ENCODE measurements around the gene SELENOM. TPM values are rescaled to one million over a fixed set of nuclear protein-coding genes. Genes with fewer than 3 reads are reported as not detected.

Gene SELENOM
- total RNA-seq, 1 donor from 2014 or later: 2.8 TPM

DNA sequence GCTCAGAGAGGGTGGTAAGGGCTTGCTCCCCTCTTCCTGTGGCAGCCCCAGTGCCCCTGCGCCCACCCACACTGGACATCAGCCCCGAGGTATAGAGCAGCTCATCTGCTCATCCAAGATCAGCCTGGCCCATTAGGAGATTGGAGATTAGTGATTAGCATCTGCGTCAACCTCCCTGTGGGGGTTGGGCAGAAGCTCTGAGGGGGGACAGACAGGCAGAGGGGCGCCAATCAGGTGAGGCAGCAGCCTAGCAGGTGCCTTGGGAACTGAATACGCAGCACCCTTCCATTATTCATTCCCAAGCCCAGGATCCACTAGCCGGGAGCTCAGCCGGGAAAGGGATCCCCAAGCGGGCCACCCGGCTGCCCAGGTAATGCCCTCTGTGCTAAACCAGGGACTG is 15.2 kb downstream of the SELENOM start:
- intact Hi-C loops (cut with micrococcal nuclease): no loop called here

DNA sequence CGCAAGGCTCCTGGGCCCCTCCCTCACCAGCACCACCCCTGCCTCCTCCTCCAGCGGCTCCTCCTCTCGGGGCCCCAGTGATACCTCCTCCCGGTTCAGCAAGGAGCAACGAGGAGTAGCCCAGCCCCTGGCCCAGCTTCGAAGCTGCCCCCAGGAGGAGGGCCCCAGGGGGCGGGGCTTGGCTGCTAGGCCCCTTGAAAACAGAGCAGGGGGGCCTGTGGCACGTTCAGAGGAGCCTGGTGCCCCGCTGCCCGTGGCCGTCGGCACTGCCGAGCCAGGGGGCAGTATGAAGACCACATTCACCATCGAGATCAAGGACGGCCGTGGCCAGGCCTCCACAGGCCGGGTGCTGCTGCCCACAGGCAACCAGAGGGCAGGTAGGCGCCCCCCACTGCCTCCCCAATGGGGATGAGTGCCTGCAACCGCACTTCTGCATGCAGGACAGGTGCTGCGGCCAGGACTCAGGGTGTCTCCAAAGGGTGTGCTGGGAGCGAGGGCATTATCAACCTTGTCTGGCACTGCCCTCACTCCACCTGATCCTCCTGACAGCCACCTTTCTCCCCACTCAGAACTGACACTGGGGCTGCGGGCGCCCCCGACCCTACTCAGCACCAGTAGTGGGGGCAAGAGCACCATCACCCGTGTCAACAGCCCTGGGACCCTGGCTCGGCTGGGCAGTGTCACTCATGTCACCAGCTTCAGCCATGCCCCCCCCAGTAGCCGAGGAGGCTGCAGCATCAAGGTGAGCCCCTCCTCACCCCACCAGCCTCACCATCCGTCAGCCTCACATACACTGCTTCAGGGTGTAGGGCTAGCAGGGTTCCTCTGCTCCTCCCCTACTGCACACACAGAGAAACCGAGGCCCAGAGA is 16.0 kb downstream of the SELENOM start:
- intact Hi-C loops (cut with micrococcal nuclease): no loop called here

DNA sequence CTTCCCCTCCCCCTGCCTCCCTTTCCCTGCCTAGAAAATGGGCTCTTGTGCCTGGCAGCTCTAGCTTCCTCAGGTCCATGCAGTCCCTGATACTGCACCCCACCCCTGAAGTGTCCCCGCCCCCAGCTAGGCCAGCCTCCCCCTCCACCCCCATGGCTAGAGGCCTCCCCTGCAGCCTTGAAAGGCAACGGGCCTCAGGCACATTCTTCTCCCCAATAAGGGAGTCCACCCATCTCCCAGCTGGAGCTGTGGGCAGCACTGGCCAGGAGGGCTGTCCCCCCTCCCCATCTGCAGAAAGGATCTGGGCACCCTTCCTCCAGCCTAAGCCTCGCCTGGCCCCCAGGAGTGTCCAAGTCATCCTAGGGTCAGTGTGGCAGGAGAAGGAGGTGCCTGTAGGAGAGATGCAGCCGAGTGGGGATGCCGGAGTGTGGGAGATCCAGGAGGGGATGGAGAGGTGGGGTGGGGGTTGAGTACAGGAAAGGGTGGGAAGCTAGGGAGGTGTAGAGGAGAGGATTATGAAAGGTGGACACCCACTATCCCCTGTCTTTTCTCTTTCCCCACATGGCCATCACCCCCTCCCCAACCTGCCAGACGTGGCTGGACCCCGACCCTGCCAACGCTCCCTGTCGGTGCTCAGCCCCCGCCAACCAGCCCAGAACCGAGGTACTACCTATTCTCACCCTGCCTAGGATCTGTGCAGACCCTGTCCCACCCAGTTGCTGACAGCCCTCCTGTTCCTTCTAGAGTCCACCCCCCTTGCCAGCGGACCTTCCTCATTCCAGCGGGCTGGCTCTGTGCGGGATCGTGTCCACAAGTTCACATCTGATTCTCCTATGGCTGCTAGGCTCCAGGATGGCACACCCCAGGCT is 16.9 kb downstream of the SELENOM start:
- intact Hi-C loops (cut with micrococcal nuclease): no loop called here

DNA sequence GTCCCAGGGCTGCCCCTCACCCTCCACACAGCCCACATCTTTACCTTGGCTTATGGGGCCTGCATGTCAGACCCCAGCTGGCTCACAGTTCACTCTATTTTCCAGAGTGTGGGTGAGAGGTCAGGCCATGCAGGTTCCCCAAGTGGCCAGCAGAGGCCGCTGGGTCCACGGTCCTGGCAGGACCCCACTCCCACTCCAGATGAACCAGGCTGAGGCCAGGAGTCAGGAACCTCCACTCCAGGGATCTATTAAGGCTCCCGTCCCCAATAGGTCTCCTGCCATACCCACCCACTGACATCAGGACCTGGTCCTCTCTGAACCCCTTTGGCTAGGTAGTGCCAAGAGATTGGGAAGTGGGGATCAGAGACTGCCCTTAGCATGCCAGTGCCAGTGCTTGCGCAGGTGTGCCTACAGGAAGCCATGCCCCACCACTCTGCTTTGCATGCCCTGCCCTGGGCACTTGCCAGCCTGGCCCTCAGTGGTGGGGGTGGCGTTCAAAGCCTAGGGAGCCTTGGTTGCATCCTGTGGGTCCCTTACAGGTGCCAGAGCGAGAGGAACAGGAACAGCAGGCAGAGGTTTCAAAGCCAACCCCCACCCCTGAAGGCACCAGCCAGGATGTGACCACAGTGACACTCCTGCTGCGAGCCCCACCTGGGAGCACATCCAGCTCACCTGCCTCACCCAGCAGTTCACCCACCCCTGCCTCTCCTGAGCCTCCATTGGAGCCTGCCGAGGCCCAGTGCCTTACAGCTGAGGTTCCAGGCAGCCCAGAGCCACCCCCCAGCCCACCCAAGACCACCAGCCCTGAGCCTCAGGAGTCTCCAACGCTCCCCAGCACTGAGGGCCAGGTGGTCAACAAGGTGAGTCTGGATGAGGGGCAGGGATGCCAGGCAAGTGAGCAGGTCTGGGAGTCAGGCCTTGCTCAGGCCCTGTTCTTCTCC is 17.9 kb downstream of the SELENOM start:
- intact Hi-C loops (cut with micrococcal nuclease): loop anchor here (1.0 to 10.0 kb wide), 4 partner anchors 75 to 255 kb away; partner anchors contain the start of genes PATZ1, PIK3IP1 and RNF185

GRCh38 chr22:31088233-31088986 is 19.0 kb downstream of the SELENOM start:
- intact Hi-C loops (cut with micrococcal nuclease): loop anchor here (10.0 kb wide), 3 partner anchors 76 to 256 kb away; partner anchors contain the start of genes PATZ1, PIK3IP1 and RNF185

DNA sequence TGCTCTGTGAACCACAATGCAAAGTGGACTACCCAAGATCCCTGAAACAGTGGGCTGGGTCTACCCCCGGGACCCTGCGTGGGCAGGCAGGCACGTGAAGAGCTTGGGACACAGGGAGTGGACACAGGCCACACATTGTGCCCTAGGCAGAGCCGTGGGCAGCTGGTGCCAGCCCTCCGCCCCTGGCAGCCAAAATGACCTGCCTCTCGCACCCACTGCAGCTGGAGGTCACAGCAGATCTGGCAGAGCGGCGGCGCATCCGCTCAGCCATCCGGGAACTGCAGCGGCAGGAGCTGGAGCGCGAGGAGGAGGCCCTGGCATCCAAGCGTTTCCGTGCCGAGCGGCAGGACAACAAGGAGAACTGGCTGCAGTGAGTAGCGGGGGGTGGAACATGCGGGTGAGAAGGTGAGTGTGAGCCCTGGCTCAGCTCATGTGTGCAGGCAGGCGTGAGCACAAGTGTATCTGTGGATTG is 19.6 kb downstream of the SELENOM start:
- intact Hi-C loops (cut with micrococcal nuclease): loop anchor here (10.0 kb wide), 3 partner anchors 77 to 257 kb away; partner anchors contain the start of genes PATZ1, PIK3IP1 and RNF185

GRCh38 chr22:31086703-31087330 is 20.6 kb downstream of the SELENOM start:
- intact Hi-C loops (cut with micrococcal nuclease): loop anchor here (10.0 kb wide), 3 partner anchors 78 to 258 kb away; partner anchors contain the start of genes PATZ1, PIK3IP1 and RNF185

- intact Hi-C loops (cut with micrococcal nuclease): loop anchor here (2.0 to 10.0 kb wide), 5 partner anchors 79 to 451 kb away; partner anchors contain the start of genes PATZ1, PIK3IP1, RNF185 and SLC35E4
Observed at GRCh38 chr22:31085928-31086327, 21.4 kb downstream of the SELENOM start.

DNA sequence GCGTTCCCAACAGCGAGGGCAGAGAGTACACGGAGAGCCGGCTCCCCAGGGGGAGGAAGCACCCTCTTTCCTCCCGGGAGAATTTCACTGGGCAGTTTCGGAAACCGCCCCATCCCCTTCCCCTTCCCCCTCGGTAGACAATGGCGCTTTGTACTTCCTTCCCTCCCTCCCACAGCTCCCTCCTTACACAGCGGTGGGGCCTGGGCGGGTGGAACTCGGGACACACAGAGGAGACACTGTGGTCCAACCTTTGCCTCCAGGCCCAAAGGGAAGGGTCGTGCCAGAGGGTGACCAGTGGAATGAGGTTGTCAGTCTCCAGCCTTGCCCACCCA is 21.9 kb downstream of the SELENOM start:
- intact Hi-C loops (cut with micrococcal nuclease): loop anchor here (2.0 to 10.0 kb wide), 5 partner anchors 79 to 451 kb away; partner anchors contain the start of genes PATZ1, PIK3IP1, RNF185 and SLC35E4

GRCh38 chr22:31084811-31085492 is 22.4 kb downstream of the SELENOM start:
- intact Hi-C loops (cut with micrococcal nuclease): loop anchor here (1.0 to 10.0 kb wide), 9 partner anchors 22 to 450 kb away; partner anchors contain the start of genes LIMK2, PATZ1, PIK3IP1 and RNF185

DNA sequence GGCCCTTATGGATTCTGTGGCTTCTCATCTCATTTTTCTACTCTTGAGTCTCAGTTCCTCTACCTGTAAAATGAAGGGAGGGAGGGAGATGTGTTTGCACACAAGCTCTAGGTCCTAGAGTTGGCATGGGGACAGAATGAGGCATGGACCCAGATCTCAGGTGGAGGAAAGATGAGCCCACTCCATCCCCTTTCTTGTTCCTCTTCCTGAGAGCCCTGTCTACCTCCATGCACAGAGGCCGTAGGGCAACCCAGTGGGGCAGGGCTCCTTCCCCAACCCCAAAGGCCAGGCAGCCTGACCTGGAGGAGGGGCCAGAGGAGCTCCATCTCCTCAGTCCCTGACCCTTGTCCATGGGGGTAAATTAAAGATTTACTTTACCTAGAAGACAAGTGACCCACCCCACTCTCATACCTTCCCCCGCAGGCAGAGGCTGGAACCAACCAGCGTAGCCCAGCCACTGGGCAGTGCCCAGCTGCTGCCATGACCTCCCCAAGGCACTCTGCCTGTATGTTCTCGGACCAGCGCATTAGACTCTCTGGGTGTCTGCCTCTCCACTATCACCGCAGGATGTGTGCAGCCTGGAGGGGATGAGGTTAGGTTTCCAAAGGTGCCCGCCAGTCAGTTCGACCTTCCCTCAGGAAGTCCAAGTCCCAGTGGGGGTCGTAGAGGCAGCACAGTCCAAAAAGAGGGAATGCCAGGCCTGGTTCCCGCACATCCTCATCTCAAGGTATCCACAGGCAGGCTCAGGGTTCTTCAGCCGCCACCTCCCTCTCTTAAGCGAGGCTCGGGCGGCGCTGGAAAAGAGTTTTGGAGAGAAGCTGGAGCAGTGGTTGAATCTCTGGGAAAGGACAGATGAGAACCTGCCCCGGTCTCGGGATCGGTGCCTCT is 23.2 kb downstream of the SELENOM start:
- intact Hi-C loops (cut with micrococcal nuclease): loop anchor here (1.0 to 10.0 kb wide), 9 partner anchors 23 to 449 kb away; partner anchors contain the start of genes LIMK2, PATZ1, PIK3IP1 and RNF185

GRCh38 chr22:31083377-31083768 is 24.0 kb downstream of the SELENOM start:
- intact Hi-C loops (cut with micrococcal nuclease): loop anchor here (5.0 to 10.0 kb wide), 5 partner anchors 81 to 261 kb away; partner anchors contain the start of genes LIMK2, PATZ1, PIK3IP1 and RNF185

DNA sequence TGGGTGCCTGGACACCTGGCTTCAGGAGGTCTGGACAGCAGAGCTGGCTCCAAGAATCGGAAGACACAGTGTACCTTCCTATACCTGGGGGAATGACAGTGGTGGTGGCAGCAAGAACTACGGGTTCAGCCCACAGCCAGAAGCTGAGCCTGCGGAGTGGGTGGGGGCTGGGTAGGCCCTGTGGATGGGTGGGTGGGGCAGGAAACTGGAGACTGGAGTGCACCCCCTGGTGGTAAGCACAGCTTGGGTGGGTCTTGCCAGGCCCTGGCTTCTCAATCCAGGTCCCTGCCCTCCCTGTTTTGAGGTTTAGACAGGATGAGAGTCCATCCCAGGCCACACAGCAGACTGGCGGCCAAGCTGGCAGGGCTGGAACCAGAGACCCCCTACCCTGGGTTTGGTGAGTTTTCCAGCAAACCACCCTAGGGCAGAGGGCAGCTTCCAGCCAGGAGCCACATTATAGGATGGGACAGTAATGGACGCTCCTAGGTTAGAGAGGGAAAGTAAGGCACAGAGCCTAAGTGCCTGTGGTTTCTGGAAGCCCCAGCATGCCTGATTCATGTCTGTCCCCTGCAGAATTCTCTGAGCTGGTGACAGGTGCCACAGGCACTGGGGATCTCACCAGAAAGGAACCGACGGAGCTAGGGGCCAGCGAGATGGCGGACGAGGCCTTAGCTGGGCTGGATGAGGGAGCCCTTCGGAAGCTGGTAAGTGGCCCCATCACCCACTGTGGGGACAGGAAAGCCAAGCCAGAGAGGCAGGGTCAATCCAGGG is 24.6 kb downstream of the SELENOM start:
- intact Hi-C loops (cut with micrococcal nuclease): loop anchor here (1.0 to 10.0 kb wide), 6 partner anchors 82 to 262 kb away; partner anchors contain the start of genes LIMK2, PATZ1, PIK3IP1 and RNF185

GRCh38 chr22:31081963-31082605 is 25.3 kb downstream of the SELENOM start:
- intact Hi-C loops (cut with micrococcal nuclease): loop anchor here (1.0 to 10.0 kb wide), 6 partner anchors 83 to 263 kb away; partner anchors contain the start of genes LIMK2, PATZ1, PIK3IP1 and RNF185

- intact Hi-C loops (cut with micrococcal nuclease): loop anchor here (5.0 to 10.0 kb wide), 5 partner anchors 84 to 264 kb away; partner anchors contain the start of genes LIMK2, PATZ1, PIK3IP1 and RNF185
Observed at GRCh38 chr22:31080848-31081649, 26.3 kb downstream of the SELENOM start, which contains the start of gene SMTN. Gene SMTN (plus strand): TSS chr22:31081318. CDS start chr22:31083259, 1,941 bp downstream.
